ENCODE results near the gene KBTBD13. TPM values are rescaled to one million over a fixed set of nuclear protein-coding genes. Genes with fewer than 3 reads are reported as not detected.

Gene KBTBD13
- total and polyA plus RNA-seq, 2 experiments from 2014 or later = not detected

DNA sequence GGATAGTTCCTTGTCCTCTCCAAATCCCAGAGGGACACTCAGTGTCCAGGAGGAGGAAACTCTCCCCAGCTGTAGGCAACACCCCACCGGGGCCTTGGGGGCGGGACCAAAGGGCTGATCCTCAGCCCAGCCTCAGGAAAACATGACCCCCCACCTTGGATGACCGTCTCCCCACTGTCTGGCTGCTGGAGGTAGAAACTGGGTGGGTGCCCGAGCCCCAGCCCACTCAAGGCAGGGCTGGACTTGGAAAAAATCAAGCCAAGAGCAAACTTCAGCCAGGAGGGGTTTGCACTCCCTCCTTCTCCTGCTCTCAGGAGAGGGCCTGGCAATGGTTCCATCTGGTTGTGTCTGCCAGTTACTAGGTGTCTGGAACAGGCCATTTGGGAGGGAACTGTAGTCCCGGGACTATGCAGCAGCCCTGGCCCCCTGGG lies 5.2 kb upstream of the KBTBD13 start (continued):
- TF ChIP-seq, protein P1, sequence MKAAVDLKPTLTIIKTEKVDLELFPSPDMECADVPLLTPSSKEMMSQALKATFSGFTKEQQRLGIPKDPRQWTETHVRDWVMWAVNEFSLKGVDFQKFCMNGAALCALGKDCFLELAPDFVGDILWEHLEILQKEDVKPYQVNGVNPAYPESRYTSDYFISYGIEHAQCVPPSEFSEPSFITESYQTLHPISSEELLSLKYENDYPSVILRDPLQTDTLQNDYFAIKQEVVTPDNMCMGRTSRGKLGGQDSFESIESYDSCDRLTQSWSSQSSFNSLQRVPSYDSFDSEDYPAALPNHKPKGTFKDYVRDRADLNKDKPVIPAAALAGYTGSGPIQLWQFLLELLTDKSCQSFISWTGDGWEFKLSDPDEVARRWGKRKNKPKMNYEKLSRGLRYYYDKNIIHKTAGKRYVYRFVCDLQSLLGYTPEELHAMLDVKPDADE (IDR thresholded peaks at IDR 0.05) = no peak
- TF ChIP-seq CREB1 (CRISPR knock-in tag; IDR thresholded peaks at IDR 0.05; ENCODE audit: low read depth) = no peak
- TF ChIP-seq ZNF331 (CRISPR knock-in tag; IDR thresholded peaks at IDR 0.05; ENCODE audit: low read depth) = no peak
- TF ChIP-seq, protein P2, sequence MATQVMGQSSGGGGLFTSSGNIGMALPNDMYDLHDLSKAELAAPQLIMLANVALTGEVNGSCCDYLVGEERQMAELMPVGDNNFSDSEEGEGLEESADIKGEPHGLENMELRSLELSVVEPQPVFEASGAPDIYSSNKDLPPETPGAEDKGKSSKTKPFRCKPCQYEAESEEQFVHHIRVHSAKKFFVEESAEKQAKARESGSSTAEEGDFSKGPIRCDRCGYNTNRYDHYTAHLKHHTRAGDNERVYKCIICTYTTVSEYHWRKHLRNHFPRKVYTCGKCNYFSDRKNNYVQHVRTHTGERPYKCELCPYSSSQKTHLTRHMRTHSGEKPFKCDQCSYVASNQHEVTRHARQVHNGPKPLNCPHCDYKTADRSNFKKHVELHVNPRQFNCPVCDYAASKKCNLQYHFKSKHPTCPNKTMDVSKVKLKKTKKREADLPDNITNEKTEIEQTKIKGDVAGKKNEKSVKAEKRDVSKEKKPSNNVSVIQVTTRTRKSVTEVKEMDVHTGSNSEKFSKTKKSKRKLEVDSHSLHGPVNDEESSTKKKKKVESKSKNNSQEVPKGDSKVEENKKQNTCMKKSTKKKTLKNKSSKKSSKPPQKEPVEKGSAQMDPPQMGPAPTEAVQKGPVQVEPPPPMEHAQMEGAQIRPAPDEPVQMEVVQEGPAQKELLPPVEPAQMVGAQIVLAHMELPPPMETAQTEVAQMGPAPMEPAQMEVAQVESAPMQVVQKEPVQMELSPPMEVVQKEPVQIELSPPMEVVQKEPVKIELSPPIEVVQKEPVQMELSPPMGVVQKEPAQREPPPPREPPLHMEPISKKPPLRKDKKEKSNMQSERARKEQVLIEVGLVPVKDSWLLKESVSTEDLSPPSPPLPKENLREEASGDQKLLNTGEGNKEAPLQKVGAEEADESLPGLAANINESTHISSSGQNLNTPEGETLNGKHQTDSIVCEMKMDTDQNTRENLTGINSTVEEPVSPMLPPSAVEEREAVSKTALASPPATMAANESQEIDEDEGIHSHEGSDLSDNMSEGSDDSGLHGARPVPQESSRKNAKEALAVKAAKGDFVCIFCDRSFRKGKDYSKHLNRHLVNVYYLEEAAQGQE (IDR thresholded peaks at IDR 0.05; ENCODE audit: unreplicated experiment) = no peak
- TF ChIP-seq EZH2 (IDR thresholded peaks at IDR 0.05; ENCODE audit: low read depth, unreplicated experiment) = no peak
- TF ChIP-seq CTCF (conservative IDR thresholded peaks at IDR 0.05; ENCODE audit: low read depth in 2 of 2) = no peak
- no peak for TF ChIP-seq ZNF114 (CRISPR knock-in tag; IDR thresholded peaks at IDR 0.05)
- TF ChIP-seq STAT1 (IDR thresholded peaks at IDR 0.05; ENCODE audit: unreplicated experiment) = no peak

- Mint-ChIP-seq H3K27me3 (ENCODE audit: insufficient read depth, low read depth, poor library complexity) (peaks cover 16% of the 10 kb centered on the region), H3K36me3 (ENCODE audit: low read depth) (no peaks in the 10 kb centered on the region; the same call in 2 of the 3 replicates), H3K27ac (no peak overlapping the region), H3K4me3 (no peak overlapping the region), H3K4me1 (peaks cover 13% of the 10 kb centered on the region), H3K9me3 (peaks cover 5% of the 10 kb centered on the region; the same call in 2 of the 3 replicates)
- Histone ChIP-seq H3K9me2 (ENCODE audit: insufficient read depth) (no peaks in the 10 kb centered on the region), H3K27ac (ENCODE audit: low read depth) (no peak overlapping the region), H3K79me2 (replicated peaks; ENCODE audit: insufficient read depth) (no peaks in the 10 kb centered on the region), H3K4me1 (ENCODE audit: insufficient read depth) (peaks cover 8% of the 10 kb centered on the region), H4K20me1 (replicated peaks; ENCODE audit: insufficient read depth) (no peaks in the 10 kb centered on the region), H3K36me3 (ENCODE audit: insufficient read depth) (no peaks in the 10 kb centered on the region), H3K4me3 (no peak overlapping the region), H3K27me3 (ENCODE audit: insufficient read depth) (peaks cover 5% of the 10 kb centered on the region), H3F3A (replicated peaks; ENCODE audit: low read depth) (peaks cover 5% of the 10 kb centered on the region; the same call in 1 of the 2 replicates), H3K4me2 (no peak overlapping the region), H2AFZ (no peak overlapping the region)
- DNase-seq (ENCODE audit: low spot score) = no peak
- no peak for ATAC-seq
- no peak for TF ChIP-seq STAT1 (IDR thresholded peaks at IDR 0.05; ENCODE audit: unreplicated experiment)
- no peak for TF ChIP-seq NANOG (IDR thresholded peaks at IDR 0.05; ENCODE audit: borderline replicate concordance)
- no peak for TF ChIP-seq CTCF (conservative IDR thresholded peaks at IDR 0.05; ENCODE audit: low read depth in 2 of 2)
- TF ChIP-seq POLR2AphosphoS5 (IDR thresholded peaks at IDR 0.05; ENCODE audit: low read depth) = no peak
- TF ChIP-seq, protein P1 (IDR thresholded peaks at IDR 0.05) = no peak
- TF ChIP-seq EZH2phosphoT487 (IDR thresholded peaks at IDR 0.05; ENCODE audit: unreplicated experiment) = no peak
- no peak for TF ChIP-seq ZNF114 (CRISPR knock-in tag; IDR thresholded peaks at IDR 0.05)
- no peak for TF ChIP-seq CREB1 (CRISPR knock-in tag; IDR thresholded peaks at IDR 0.05; ENCODE audit: low read depth)
- no peak for TF ChIP-seq ZNF331 (CRISPR knock-in tag; IDR thresholded peaks at IDR 0.05; ENCODE audit: low read depth)
- TF ChIP-seq EZH2 (IDR thresholded peaks at IDR 0.05; ENCODE audit: low read depth, unreplicated experiment) = no peak
- TF ChIP-seq, protein P2 (IDR thresholded peaks at IDR 0.05; ENCODE audit: unreplicated experiment) = no peak
- TF ChIP-seq JUNB (IDR thresholded peaks at IDR 0.05; ENCODE audit: unreplicated experiment) = no peak
These were observed 4.5 kb upstream of the KBTBD13 start for GRCh38 chr15:65072027-65072426.
